Uterus (tissue), 4 donors: ENCODE measurements around the gene UBR4. TPM values are rescaled to one million over a fixed set of nuclear protein-coding genes. Genes with fewer than 3 reads are reported as not detected.
"Not testable (repeated sequence)": the region's sequence is repeated elsewhere in the genome, so short reads cannot be mapped to it uniquely, and the experiment has no call there.

ENCODE experiments used
- DNase-seq, 2 donors: peaks; one replicate each; pipeline ENCODE4 v3.0.0-alpha.2; 2019 to 2020
- H3K27ac ChIP-seq, 2 donors: fragments of 200-600 bp; sonication (generic); 1 replicate in 1 of 2; 2 replicates in 1 of 2; pipeline ENCODE4 v1.5.1; 2016 to 2018
- H3K27me3 ChIP-seq, 2 donors: fragments of 200-600 bp; sonication (generic); one replicate each; pipeline ENCODE4 v1.5.1; 2018 to 2019; ENCODE audit warnings: control low read depth in 1 of 2
- H3K36me3 ChIP-seq, 2 donors: fragments of 200-600 bp; sonication (generic); one replicate each; pipeline ENCODE4 v1.5.1; 2019; ENCODE audit warnings: control low read depth in 1 of 2
- H3K4me1 ChIP-seq, 2 donors: fragments of 200-600 bp; sonication (generic); one replicate each; pipeline ENCODE4 v1.5.1; 2018 to 2019; ENCODE audit warnings: control low read depth in 1 of 2
- H3K4me3 ChIP-seq, 2 donors: fragments of 200-600 bp; sonication (generic); 1 replicate in 1 of 2; 2 replicates in 1 of 2; pipeline ENCODE4 v1.5.1; 2018 to 2019; ENCODE audit warnings: mild to moderate bottlenecking in 1 of 2
- H3K9me3 ChIP-seq, 2 donors: fragments of 200-600 bp; sonication (generic); one replicate each; pipeline ENCODE4 v1.5.1; 2019; ENCODE audit warnings: control low read depth in 1 of 2
- CTCF ChIP-seq, 4 experiments: fragments of 200-600 bp in 2 of 4; fragments of 450-650 bp in 2 of 4; sonication (generic) in 2 of 4; IDR thresholded peaks; one replicate each; pipeline ENCODE4 v1.5.1; 2016 to 2019; ENCODE audit warnings: antibody characterized with exemption in 4 of 4, mild to moderate bottlenecking in 2 of 4, moderate library complexity in 1 of 4
- POLR2A ChIP-seq, 2 donors: fragments of 450-650 bp; IDR thresholded peaks; one replicate each; pipeline ENCODE4 v1.6.1; 2016; ENCODE audit warnings: antibody characterized with exemption in 2 of 2, mild to moderate bottlenecking in 1 of 2, moderate library complexity in 1 of 2
- intact Hi-C: fragments of 100-400 bp; cut with DNase I; formaldehyde crosslinking; loops from one replicate; pipeline ENCODE4 v1.15.1; 2023; ENCODE audit warnings: low total_unique reads
- total RNA-seq, 4 donors: library from RNA; depleted of rRNA in 3 of 4; stranded (reverse); fragments of >200 nt in 3 of 4; gene quantifications; one replicate each; pipeline versions ENCODE4 v1.1.0 to v1.2.4, GENCODE V29; 2014 to 2023
- donor health status: DM: yes; HTN: yes; CAD: no.

UBR4 gene
- total RNA-seq, 4 donors from 2014 or later, result 50.0 to 161 (median 105) TPM

DNA sequence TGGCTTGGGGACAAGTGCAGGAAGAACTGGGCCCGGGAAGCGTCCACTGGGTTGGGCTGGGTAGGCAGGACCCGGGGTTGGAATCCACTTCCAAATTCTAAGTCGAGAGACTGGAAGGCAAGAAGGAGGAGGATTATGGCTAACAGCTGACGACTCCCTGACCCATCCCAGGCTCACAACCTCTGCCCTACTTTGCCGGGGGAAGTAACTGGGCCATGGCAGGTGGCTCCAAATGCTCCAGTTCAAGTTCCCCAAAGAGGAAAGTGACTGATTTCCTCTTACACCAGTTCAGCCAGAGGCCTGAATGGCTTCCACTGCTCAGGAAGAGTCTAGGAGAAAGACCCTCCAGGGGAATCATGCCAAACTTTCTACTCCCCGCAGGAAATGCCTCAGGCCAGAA is 29.8 kb upstream of the UBR4 start:
- intact Hi-C loops, result no loop called here
- H3K9me3 ChIP-seq, result no peaks in the 10 kb centered on the region
- no peak overlapping the region for H3K4me3 ChIP-seq
- no peaks in the 10 kb centered on the region for H3K36me3 ChIP-seq
- H3K4me1 ChIP-seq, result no peaks in the 10 kb centered on the region
- no peak for DNase-seq
- TF ChIP-seq CTCF (IDR thresholded peaks at IDR 0.05) (no peak), POLR2A (IDR thresholded peaks at IDR 0.05) (no peak)
- H3K27me3 ChIP-seq, result no peaks in the 10 kb centered on the region
- H3K27ac ChIP-seq, result no peak overlapping the region

GRCh38 chr1:19234224-19234623 is 24.2 kb upstream of the UBR4 start:
- no peaks in the 10 kb centered on the region for H3K36me3 ChIP-seq
- intact Hi-C loops, result no loop called here
- DNase-seq, result no peak
- TF ChIP-seq CTCF (IDR thresholded peaks at IDR 0.05) (no peak), POLR2A (IDR thresholded peaks at IDR 0.05) (no peak)
- H3K4me3 ChIP-seq, result no peak overlapping the region
- H3K4me1 ChIP-seq, result no peaks in the 10 kb centered on the region
- no peaks in the 10 kb centered on the region for H3K27me3 ChIP-seq
- H3K9me3 ChIP-seq, result no peaks in the 10 kb centered on the region
- no peak overlapping the region for H3K27ac ChIP-seq

DNA sequence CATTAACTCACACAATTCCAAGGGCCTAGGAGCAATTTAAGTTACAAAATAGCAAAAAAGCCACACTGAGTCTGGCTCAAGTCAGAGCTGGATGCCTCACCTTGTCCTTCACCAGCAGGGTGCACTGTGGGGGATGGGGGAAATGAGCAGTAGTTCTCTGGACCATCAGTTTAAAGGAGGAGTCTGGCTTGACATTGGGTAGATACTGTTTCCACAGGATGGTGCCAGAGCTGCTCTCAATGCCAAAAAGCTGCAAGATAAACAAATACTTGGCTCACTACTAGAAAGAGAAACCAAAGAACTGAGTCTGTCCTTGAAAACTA is 22.4 kb upstream of the UBR4 start:
- no peak for DNase-seq
- H3K4me3 ChIP-seq, result no peak overlapping the region
- H3K36me3 ChIP-seq, result no peaks in the 10 kb centered on the region
- H3K4me1 ChIP-seq, result no peaks in the 10 kb centered on the region
- no peak overlapping the region for H3K27ac ChIP-seq
- no peak for TF ChIP-seq POLR2A (IDR thresholded peaks at IDR 0.05)
- no peak for TF ChIP-seq CTCF (IDR thresholded peaks at IDR 0.05)
- H3K27me3 ChIP-seq, result no peaks in the 10 kb centered on the region
- H3K9me3 ChIP-seq, result no peaks in the 10 kb centered on the region
- intact Hi-C loops, result no loop called here

DNA sequence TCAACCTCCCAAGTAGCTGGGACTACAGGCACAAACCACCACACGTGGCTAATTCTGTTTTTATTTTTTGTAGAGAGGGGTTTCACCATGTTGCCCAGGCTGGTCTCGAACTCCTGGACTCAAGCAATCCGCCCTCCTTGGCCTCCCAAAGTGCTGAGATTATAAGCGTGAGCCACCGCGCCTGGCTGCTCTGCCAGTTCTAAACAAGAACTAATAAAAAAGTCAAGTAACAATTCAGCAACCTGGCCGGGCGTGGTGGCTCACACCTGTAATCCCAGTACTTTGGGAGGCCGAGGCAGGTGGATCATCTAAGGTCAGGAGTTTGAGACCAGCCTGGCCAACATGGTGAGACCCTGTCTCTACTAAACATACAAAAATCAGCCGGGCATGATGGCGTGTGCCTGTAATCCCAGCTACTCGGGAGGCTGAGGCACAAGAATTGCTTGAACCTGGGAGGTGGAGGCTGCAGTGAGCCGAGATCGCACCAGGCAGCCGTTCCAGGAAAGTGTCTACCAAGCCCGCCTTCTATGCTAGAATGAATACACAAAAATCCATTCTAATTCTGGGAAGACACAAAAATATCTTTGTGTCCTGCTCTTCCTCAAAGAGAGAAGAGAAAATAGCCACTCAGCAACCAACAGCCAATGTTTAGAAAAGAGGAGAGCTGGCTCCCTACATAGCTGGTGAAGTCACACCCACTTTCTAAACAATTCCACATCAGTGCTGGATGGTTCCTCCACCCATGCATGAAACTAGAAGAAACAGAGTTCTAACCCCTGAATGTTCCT is 21.9 kb upstream of the UBR4 start:
- H3K36me3 ChIP-seq, H3K4me3 ChIP-seq, H3K9me3 ChIP-seq, intact Hi-C loops, H3K27ac ChIP-seq, H3K27me3 ChIP-seq, H3K4me1 ChIP-seq, DNase-seq: not testable (repeated sequence)

DNA sequence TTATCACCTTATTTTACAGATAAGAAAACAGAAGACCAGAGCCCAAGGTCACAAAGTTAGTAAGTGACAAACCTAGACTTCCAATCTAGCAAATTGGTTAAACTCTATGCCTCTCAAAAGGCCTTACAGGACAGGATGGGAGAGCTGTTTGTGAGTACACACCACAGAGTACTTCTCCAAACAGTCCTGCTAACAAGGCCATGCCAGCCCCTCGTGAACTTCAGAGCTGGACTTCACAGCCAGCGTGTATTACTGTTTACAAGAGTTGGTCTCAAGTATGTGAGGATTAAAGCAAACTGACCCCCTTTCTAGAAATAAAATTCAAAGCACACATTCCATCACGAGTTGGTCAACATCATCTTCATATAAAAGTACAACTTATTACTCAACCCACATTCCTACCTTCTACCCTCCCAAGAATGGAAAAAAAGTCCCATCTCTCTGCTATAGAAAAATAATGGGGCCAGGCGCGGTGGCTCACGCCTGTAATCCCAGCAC is 19.8 kb upstream of the UBR4 start:
- Histone ChIP-seq H3K27ac (no peak overlapping the region), H3K9me3 (no peaks in the 10 kb centered on the region), H3K4me1 (no peaks in the 10 kb centered on the region), H3K4me3 (no peak overlapping the region), H3K36me3 (no peaks in the 10 kb centered on the region), H3K27me3 (no peaks in the 10 kb centered on the region)
- intact Hi-C loops, result no loop called here
- TF ChIP-seq CTCF (IDR thresholded peaks at IDR 0.05) (no peak), POLR2A (IDR thresholded peaks at IDR 0.05) (no peak)
- no peak for DNase-seq
